Activated CD8-positive, alpha-beta memory T cell treated with anti-CD3 and anti-CD28 coated beads, Interleukin-2, amount 50 U/mL, for 24 hours (primary cell): ENCODE results near the gene ARRB2.
A peak's percentile ranks its signal among the peaks of the same experiment; 100 is the strongest.
"Not testable (repeated sequence)": the region's sequence is repeated elsewhere in the genome, so short reads cannot be mapped to it uniquely, and the experiment has no call there.

Source experiments
- DNase-seq: peaks from one replicate; pipeline ENCODE4 v3.0.0-alpha.2; 2020; ENCODE audit errors: extremely low read depth

Gene ARRB2

DNA sequence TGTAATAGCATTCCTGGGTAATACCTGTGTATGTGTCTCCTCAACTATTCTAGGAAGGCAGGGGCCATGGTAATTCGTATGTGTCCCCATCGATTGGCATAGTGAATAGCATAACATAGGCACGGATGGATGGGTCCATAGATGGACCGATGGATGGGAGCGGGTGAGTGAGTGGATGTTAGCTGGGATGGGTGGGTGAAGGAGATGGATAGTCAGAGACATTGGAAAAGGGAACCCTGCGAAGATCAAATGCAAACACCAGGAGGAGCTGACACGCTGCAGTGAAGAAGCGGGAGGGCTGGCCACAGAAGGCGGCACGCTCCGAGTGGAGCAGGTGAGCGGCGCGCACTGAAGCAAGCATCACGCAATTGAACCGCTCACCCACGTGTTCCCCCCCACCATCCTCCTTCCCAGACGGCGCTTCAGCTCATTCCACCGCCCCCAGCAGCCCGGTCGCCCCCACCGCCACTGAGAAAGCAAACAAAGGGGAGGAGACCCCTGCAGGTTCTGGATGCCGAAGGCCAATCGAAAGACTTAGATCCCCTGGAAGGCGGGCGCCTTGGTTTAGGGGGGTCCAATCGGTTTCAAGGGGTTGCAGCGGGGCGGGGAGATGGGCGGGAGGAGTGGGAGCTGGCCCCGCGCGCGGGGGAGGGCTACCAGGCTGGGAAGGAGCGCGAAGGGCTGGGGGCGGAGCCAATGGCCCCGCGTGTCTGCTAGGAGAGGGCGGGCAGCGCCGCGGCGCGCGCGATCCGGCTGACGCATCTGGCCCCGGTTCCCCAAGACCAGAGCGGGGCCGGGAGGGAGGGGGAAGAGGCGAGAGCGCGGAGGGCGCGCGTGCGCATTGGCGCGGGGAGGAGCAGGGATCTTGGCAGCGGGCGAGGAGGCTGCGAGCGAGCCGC lies at the start of gene ARRB2:
TSS of gene ARRB2 (plus strand) at position 839 of the 899 bp plus-strand sequence. CDS start 90 bp downstream, outside the sequence.
- DNase-seq, result peak; percentile 92

- DNase-seq, result no peak
Observed at GRCh38 chr17:4663711-4664110, 46.7 kb upstream of the ARRB2 start.

- no peak for DNase-seq
Observed at GRCh38 chr17:4664230-4664629, 46.2 kb upstream of the ARRB2 start.

- DNase-seq, result no peak
Observed at GRCh38 chr17:4665027-4665426, 45.4 kb upstream of the ARRB2 start.

- no peak for DNase-seq
Observed at GRCh38 chr17:4666296-4666695, 44.1 kb upstream of the ARRB2 start.

- no peak for DNase-seq
Observed at GRCh38 chr17:4667166-4667565, 43.3 kb upstream of the ARRB2 start.

DNA sequence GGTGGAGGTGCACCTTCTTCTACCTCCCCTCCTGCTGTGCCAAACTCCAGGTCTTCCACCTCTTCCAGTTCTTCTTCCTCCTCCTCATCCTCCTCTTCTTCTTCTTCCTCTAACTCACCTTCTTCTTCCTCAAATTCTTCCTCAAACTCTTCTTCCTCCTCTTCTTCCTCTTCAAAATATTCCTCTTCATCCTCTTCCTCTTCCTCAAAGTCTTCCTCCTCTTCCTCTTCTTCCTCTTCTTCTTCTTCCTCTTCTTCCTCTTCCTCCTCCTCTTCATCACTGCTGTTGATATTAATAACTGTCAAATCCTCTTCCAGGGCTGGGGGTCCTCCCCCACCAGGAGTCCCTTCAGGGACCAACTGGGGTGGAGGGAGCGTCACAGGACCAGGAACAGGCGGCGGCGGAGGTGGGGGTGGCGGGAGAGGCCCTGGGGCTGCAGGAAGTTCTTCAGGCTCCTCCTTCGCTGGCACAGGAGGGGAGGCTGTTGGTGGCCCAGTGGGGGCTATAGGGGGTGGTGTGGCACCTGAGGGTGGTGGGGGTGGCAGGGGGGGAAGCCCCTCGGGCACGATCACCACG lies 38.3 kb upstream of the ARRB2 start:
- no peak for DNase-seq

- no peak for DNase-seq
Observed at GRCh38 chr17:4672751-4673150, 37.7 kb upstream of the ARRB2 start.

- no peak for DNase-seq
Observed at GRCh38 chr17:4673169-4673568, 37.3 kb upstream of the ARRB2 start.

- no peak for DNase-seq
Observed at GRCh38 chr17:4673986-4674684, 36.3 kb upstream of the ARRB2 start.

DNA sequence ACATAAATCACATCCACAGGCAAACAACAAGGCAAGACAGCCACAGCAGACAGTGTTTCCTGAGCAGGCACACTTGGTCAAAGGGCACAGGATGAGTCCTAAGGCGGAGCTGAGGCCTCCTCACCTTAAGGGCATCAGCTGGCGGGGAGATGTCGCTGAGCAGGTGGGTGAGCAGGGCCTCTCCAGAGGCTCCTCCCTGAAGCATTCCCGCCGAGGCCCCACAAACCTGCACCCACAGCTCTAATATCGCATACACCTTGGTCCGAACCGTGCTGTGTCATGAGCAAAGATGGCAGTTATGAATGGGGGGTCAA lies 35.8 kb upstream of the ARRB2 start:
- no peak for DNase-seq

DNA sequence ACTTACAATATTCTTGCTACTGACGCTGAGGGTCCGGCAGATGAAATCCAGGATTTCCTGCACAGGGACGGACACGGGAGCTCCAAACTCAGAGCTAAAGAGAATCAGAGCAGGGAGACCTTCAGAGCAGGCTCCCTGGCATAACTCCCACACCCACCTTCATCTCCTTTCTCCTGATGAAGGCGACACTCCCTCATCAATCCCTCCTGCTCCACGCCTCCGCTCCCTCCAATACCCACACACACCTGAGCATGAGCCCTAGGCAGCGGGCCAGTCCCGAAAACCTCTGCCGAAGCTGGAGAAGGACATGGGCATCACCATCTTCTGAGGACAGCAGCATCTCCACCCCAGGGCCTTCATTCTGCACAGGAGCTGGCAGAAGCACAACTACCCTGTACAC lies 34.6 kb upstream of the ARRB2 start:
- no peak for DNase-seq

DNA sequence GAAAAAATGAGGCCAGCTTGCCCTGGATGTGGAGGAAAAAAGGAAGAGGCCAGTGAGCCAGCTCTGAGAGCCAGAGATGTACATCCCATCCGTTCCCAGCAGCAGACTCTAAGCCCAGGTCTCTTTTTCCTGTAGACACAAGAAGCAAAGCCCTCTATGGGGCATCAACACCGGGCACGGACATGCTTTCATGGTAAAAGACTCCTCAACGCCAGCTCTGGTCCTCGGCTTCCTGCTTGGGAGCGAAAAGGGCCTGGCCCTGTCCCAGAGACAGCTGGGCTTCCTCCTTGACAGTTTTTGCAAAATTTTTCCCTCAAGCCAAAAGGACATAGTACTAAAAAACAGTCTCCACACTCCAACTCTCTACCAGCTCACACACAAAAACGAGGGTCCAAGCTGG lies 33.6 kb upstream of the ARRB2 start:
- DNase-seq, result no peak

- no peak for DNase-seq
Observed at GRCh38 chr17:4678448-4679026, 31.9 kb upstream of the ARRB2 start.

- DNase-seq, result no peak
Observed at GRCh38 chr17:4679658-4680057, 30.8 kb upstream of the ARRB2 start.

DNA sequence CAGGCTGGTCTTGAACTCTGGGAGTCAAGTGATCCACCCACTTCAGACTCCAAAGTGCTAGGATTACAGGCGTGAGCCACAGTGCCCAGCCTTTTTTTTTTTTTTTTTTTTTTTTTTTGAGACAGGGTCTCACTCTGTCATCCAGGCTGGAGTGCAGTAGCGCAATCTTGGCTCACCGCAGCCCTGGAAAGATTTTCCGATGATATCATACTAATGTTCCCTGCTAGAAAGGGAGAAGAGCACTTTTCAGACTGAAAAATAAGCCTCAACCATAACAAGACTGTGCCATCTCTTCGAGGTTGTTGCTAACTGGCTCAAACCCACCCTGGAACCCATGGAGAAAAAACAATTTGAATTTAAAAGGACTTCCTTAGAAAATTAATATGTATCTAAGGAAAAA lies 26.7 kb upstream of the ARRB2 start:
- not testable (repeated sequence) for DNase-seq

DNA sequence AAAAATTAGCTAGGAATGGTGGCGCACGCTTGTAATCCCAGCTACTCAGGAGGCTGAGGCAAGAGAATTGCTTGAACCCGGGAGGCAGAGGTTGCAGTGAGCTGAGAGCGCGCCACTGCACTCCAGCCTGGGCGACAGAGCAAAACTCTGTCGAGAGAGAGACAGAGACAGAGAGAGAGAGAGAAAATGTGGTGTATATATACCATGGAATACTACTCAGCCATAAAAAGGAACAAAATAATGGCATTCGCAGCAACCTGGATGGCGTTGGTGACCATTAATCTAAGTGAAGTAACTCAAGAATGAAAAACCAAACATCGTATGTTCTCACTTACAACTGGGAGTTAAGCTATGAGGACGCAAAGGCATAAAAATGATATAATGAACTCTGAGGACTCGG lies 20.6 kb upstream of the ARRB2 start:
- not testable (repeated sequence) for DNase-seq

DNA sequence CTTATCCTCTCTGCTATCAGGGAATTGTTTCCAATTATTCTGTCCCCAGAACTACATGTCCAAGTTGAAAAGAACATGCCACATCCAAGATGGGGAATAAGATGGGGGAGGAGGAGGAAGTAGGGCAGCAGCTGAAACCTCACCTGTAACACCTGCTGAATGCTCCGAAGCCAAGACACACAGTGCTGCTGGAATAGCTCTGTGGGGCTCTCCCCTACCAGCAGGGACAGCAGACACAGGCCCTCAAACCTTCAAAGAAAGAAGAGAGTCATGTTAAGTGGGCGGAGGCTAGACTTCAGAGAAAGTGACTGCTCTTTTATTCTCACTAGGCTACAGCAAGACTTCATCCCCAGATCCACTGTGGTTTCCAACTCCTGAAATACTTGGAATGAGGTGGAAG lies 19.7 kb upstream of the ARRB2 start:
- no peak for DNase-seq

GRCh38 chr17:4691686-4692085 lies 18.7 kb upstream of the ARRB2 start:
- no peak for DNase-seq

DNA sequence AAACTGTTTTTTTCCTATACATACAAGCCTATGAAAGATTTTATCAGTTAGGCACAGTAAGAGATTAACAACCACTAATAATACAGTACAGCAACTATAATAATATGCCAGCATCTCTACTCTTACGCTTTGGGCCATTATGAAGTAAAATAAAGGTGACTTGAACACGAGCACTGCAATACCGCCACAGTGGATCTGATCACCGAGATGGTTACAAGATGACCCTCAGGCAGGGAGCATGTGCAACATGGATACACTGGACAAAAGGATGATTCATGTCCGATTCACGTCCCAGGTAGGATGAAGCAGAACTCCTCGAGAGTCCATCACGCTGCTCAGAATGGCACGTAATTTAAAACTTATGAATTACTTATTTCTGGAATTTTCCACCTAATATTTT lies 17.0 kb upstream of the ARRB2 start:
- no peak for DNase-seq

- DNase-seq, result no peak
Observed at GRCh38 chr17:4696437-4696805, 14.0 kb upstream of the ARRB2 start.

DNA sequence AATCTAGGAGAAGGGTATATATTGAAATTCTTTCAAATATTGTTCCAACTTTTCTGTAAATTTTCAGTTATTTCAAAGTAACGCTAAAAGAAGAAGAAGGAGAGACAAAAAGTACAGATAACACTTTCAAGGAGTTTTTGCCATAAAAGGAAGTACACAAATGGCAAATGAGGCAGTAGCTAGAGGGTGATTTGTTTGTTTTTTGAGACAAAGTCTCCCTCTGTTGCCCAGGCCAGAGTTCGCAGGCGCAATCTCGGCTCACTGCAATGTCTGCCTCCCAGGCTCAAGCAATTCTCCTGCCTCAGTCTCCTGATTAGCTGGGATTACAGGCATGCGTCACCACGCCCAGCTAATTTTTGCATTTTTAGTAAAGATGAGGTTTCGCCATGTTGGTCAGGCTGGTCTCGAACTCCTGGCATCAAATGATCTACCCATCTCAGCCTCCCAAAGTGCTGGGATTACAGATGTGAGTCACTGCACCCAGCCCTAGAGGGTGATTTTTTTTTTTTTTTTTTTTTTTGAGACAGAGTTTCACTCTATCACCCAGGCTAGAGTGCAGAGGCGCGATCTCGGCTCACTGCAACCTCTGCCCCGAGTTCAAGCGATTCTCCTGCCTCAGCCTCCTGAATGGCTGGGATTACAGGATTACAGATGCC lies 10.9 kb upstream of the ARRB2 start:
- not testable (repeated sequence) for DNase-seq
